Type B pancreatic cell (in vitro differentiated cells): ENCODE data around the gene SLC4A4. TPM values are rescaled to one million over a fixed set of nuclear protein-coding genes. Genes with fewer than 3 reads are reported as not detected.

Experiments
- DNase-seq: peaks from one replicate; pipeline ENCODE4 v3.0.0; 2021; ENCODE audit warnings: mixed read lengths; ENCODE audit not compliant: unreplicated experiment; ENCODE audit errors: extremely low spot score
- H3K27ac Mint-ChIP-seq: 2 replicates; pipeline ENCODE4 v1.8.0; 2021; ENCODE audit warnings: mild to moderate bottlenecking, mixed read lengths
- H3K27me3 Mint-ChIP-seq: 2 replicates; pipeline ENCODE4 v1.8.0; 2021; ENCODE audit warnings: mixed read lengths
- H3K36me3 Mint-ChIP-seq: 2 replicates; pipeline ENCODE4 v1.8.0; 2021; ENCODE audit warnings: mixed read lengths
- H3K4me1 Mint-ChIP-seq: one replicate; pipeline ENCODE4 v1.8.0; 2021; ENCODE audit warnings: mixed read lengths; ENCODE audit not compliant: unreplicated experiment
- H3K4me3 Mint-ChIP-seq: 2 replicates; pipeline ENCODE4 v1.8.0; 2021; ENCODE audit warnings: mild to moderate bottlenecking, mixed read lengths
- H3K9me3 Mint-ChIP-seq: 2 replicates; pipeline ENCODE4 v1.8.0; 2021; ENCODE audit warnings: mixed read lengths
- total RNA-seq: library from RNA; stranded (reverse); gene quantifications from 2 replicates; pipeline ENCODE4 v1.2.1, GENCODE V29; 2021; ENCODE audit warnings: low replicate concordance
- TF ChIP-seq, protein P1 (sequence below): fragments of 200-600 bp; sonication (generic); conservative IDR thresholded peaks from 2 replicates; pipeline ENCODE4 v1.5.0; 2021; ENCODE audit warnings: antibody characterized with exemption, mild to moderate bottlenecking

Gene SLC4A4
- total RNA-seq, 1 donor from 2014 or later: 27.2 TPM

DNA sequence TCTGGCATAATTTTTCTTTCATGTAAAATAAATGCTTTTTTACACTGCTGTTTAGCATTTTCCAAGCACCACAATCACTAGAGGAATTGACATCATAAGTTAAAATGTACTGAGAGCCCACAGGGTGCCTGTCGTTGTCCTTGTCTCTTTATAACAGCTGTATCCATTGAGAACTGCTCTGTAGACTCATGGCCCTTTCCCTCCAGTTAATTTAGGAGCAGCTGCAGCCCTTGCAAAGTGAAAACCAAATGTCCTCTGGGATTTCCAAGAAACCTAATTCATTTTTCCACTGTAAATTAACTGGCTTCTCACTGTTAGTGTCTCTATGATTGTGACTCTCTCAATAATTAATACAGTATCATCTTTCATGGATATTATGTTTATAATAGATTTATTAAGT is 185.9 kb downstream of the SLC4A4 start:
- H3K27ac Mint-ChIP-seq: no peak overlapping the region
- peaks cover 8% of the 10 kb centered on the region for H3K4me1 Mint-ChIP-seq
- no peaks in the 10 kb centered on the region for H3K9me3 Mint-ChIP-seq
- H3K36me3 Mint-ChIP-seq: no peaks in the 10 kb centered on the region
- H3K27me3 Mint-ChIP-seq: no peaks in the 10 kb centered on the region
- no peak for DNase-seq
- H3K4me3 Mint-ChIP-seq: no peak overlapping the region
- TF ChIP-seq, protein P1, sequence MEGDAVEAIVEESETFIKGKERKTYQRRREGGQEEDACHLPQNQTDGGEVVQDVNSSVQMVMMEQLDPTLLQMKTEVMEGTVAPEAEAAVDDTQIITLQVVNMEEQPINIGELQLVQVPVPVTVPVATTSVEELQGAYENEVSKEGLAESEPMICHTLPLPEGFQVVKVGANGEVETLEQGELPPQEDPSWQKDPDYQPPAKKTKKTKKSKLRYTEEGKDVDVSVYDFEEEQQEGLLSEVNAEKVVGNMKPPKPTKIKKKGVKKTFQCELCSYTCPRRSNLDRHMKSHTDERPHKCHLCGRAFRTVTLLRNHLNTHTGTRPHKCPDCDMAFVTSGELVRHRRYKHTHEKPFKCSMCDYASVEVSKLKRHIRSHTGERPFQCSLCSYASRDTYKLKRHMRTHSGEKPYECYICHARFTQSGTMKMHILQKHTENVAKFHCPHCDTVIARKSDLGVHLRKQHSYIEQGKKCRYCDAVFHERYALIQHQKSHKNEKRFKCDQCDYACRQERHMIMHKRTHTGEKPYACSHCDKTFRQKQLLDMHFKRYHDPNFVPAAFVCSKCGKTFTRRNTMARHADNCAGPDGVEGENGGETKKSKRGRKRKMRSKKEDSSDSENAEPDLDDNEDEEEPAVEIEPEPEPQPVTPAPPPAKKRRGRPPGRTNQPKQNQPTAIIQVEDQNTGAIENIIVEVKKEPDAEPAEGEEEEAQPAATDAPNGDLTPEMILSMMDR: no peak

DNA sequence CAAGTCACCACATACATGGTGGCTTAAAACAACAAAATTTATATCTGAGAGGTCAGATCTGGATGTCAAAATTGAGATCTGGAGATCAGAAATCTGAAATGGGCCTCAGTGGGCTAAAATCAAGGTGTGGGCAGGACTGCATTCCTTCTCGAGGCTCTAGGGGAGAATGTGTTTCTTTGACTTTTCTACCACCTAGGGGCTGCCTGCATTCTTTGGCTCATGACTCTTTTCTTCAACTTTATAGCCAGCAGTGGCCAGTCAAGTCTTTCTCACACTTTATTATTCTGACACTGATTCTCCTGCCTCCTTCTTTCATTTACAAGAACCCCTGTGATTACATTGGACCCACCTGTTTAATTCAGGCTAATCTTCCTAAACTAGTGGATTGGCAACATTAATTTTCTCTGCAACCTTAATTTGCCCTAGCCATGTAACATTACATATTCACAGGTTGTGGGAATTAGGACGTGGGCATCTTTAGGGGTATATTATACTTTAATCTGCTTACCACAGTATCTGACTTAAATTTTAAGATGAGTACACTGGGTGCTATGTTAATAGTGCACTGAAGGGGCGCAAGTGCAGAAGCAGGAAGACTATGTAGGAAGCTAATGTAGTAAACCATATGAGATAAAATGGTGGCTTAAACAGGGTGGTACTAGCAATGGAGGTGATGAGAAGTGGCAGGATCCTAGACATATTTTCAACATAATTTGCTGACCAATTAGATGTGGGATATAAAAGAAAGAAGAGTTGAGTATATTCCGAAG is 188.0 kb downstream of the SLC4A4 start:
- Mint-ChIP-seq H3K4me1 (peaks cover 8% of the 10 kb centered on the region), H3K9me3 (no peaks in the 10 kb centered on the region), H3K36me3 (no peaks in the 10 kb centered on the region), H3K27me3 (no peaks in the 10 kb centered on the region), H3K4me3 (no peak overlapping the region), H3K27ac (peak overlapping the region; percentile 7)
- TF ChIP-seq, protein P1: peak; percentile 13
- DNase-seq: no peak

DNA sequence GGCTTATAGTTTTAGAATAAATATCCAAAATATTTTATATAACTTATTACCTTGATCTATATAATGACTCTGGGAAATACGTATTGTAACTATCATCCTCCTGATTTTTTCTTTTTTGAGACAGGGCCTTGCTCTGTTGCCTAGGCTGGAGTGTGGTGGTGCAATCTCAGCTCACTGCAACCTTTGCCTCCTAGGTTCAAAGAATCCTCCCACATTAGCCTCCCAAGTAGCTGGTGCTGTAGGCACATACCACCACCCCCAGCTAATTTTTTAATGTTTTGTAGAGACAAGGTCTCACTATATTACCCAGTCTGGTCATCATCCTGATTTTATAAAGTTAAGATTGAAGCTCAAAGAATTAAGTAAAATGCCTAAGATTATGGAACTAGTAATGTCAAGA is 193.6 kb downstream of the SLC4A4 start:
- H3K4me3 Mint-ChIP-seq: no peak overlapping the region
- H3K4me1 Mint-ChIP-seq: no peaks in the 10 kb centered on the region
- peaks cover 10% of the 10 kb centered on the region for H3K36me3 Mint-ChIP-seq
- H3K27ac Mint-ChIP-seq: no peak overlapping the region
- no peak for DNase-seq
- no peaks in the 10 kb centered on the region for H3K27me3 Mint-ChIP-seq
- TF ChIP-seq, protein P1: no peak
- no peaks in the 10 kb centered on the region for H3K9me3 Mint-ChIP-seq

DNA sequence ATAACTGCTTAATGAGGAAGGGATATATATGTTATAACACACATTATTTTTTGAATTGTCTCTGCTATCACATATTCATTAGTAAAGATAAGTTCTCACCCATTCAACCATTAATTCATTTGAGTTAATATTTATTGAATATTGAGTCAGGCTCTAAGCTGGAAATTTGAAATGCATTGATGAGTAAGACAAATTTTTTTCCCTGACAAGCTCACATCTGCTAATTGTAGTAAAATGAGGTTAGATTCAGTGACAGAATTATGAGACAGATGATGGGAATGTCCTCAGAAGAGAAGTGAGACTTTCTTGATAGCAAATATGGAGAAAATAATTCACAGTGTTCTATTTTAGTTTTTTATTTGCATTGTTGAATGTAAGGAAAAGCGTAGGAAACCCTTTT is 194.3 kb downstream of the SLC4A4 start:
- Mint-ChIP-seq H3K4me1 (no peaks in the 10 kb centered on the region), H3K4me3 (no peak overlapping the region), H3K27ac (no peak overlapping the region), H3K27me3 (no peaks in the 10 kb centered on the region), H3K36me3 (peaks cover 10% of the 10 kb centered on the region), H3K9me3 (no peaks in the 10 kb centered on the region)
- DNase-seq: no peak
- TF ChIP-seq, protein P1: no peak

DNA sequence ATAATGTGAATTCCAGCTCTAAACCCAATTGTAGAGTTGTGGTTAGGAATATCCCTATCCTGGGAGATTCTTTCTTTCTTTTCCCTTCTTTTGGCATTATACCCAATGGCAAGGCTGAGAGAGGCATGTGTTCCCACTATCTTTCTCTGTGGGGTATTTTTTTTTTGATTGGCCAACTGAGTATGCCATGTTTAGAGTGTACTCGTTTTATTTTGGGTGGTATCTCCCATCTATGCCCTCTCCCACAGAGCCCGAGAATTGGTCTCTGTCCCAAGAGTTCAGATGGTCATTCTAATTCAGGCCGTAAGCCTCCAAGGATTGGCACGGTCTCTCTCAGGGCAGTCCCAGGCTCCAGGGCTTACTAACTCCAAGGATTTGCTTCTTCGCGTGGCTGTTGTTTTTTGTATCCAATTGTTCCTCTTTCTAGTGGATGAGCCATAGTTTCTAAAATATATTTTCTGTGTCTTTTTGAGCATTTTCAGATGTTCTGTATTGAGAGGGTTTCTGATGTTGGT is 198.8 kb downstream of the SLC4A4 start:
- DNase-seq: no peak

More for the DNA sequence above, 198.8 kb downstream of the SLC4A4 start:
- TF ChIP-seq, protein P1: no peak
- Mint-ChIP-seq H3K27ac (no peak overlapping the region), H3K4me3 (no peak overlapping the region), H3K27me3 (no peaks in the 10 kb centered on the region), H3K36me3 (peaks cover 15% of the 10 kb centered on the region), H3K4me1 (peaks cover 14% of the 10 kb centered on the region), H3K9me3 (peaks cover 7% of the 10 kb centered on the region)
